Stomach (tissue), 9 donors: Measurements from ENCODE around the gene SSBP3. TPM values are rescaled to one million over a fixed set of nuclear protein-coding genes. Genes with fewer than 3 reads are reported as not detected.

Experiments
- DNase-seq, 2 donors: peaks; one replicate each; pipeline versions ENCODE4 v3.0.0 to v3.0.0-alpha.2; 2013 to 2019
- H3K27ac ChIP-seq, 5 donors: fragments of 200-600 bp in 4 of 5; sonication (generic) in 4 of 5; one replicate each; pipeline ENCODE4 v1.5.1; 2013 to 2019; ENCODE audit warnings: mild to moderate bottlenecking in 1 of 5, moderate library complexity in 1 of 5
- H3K27me3 ChIP-seq, 3 donors: fragments of 200-600 bp; sonication (generic); one replicate each; pipeline ENCODE4 v1.5.1; 2017 to 2019; ENCODE audit warnings: mixed run types in 1 of 3
- H3K36me3 ChIP-seq, 4 donors: fragments of 200-600 bp; sonication (generic); 1 replicate in 3 of 4; 2 replicates in 1 of 4; pipeline ENCODE4 v1.5.1; 2016 to 2019
- H3K4me1 ChIP-seq, 4 donors: fragments of 200-600 bp; sonication (generic); one replicate each; pipeline ENCODE4 v1.5.1; 2016 to 2019
- H3K4me3 ChIP-seq, 4 donors: fragments of 200-600 bp; sonication (generic) in 3 of 4; one replicate each; pipeline ENCODE4 v1.5.1; 2016 to 2019; ENCODE audit warnings: mild to moderate bottlenecking in 1 of 4
- H3K9me3 ChIP-seq, 4 donors: fragments of 200-600 bp; sonication (generic); one replicate each; pipeline ENCODE4 v1.5.1; 2016 to 2019
- EP300 ChIP-seq: sonication (generic); formaldehyde crosslinking; IDR thresholded peaks from one replicate; pipeline ENCODE4 v1.6.1; 2017; ENCODE audit warnings: antibody characterized with exemption
- POLR2A ChIP-seq, 4 donors: fragments of 450-650 bp; IDR thresholded peaks; one replicate each; pipeline ENCODE4 v1.6.1; 2016; ENCODE audit warnings: antibody characterized with exemption in 4 of 4, control low read depth in 2 of 4, mild to moderate bottlenecking in 1 of 4, moderate library complexity in 1 of 4
- POLR2AphosphoS5 ChIP-seq, 3 donors: sonication (generic); formaldehyde crosslinking; IDR thresholded peaks; one replicate each; pipeline ENCODE4 v1.6.1; 2016; ENCODE audit warnings: antibody characterized with exemption in 3 of 3
- WGBS, 5 donors: extraction: QIAGEN DNeasy Blood & Tissue Kit in 3 of 5; methylation state at CpG; one replicate each; pipeline versions ENCODE4 v1.1.5 to v1.1.7; 2013 to 2018; 5-methylcytosine and 5-hydroxymethylcytosine counted together
- intact Hi-C: fragments of 100-400 bp; cut with DNase I; formaldehyde crosslinking; loops from one replicate; pipeline ENCODE4 v1.15.1; 2023; ENCODE audit warnings: low total_unique reads
- polyA plus RNA-seq, 3 donors: library from polyadenylated mRNA; stranded (reverse); fragments of 200-250 nt; gene quantifications; one replicate each; pipeline ENCODE4 v1.2.3, GENCODE V29; 2013
- total RNA-seq, 5 donors: library from RNA; depleted of rRNA; stranded (reverse); fragments of >200 nt; gene quantifications; one replicate each; pipeline versions ENCODE4 v1.1.0 to v1.2.3, GENCODE V29; 2014 to 2016
- TF ChIP-seq, protein P1 (sequence below), 7 experiments: fragments of 450-650 bp in 4 of 7; fragments of 200-600 bp in 3 of 7; sonication (generic) in 3 of 7; IDR thresholded peaks; one replicate each; pipeline ENCODE4 v1.5.1; 2016 to 2019; ENCODE audit warnings: antibody characterized with exemption in 7 of 7, control low read depth in 2 of 7, mild to moderate bottlenecking in 1 of 7
- donor health status: healthy with polysubstance abuse.
- donor health status: Bipolar disorder and iron deficiency.
- donor health status: healthy.

SSBP3 gene
- total and polyA plus RNA-seq, 8 donors, result 4.3 to 100 (median 38.1) TPM

DNA sequence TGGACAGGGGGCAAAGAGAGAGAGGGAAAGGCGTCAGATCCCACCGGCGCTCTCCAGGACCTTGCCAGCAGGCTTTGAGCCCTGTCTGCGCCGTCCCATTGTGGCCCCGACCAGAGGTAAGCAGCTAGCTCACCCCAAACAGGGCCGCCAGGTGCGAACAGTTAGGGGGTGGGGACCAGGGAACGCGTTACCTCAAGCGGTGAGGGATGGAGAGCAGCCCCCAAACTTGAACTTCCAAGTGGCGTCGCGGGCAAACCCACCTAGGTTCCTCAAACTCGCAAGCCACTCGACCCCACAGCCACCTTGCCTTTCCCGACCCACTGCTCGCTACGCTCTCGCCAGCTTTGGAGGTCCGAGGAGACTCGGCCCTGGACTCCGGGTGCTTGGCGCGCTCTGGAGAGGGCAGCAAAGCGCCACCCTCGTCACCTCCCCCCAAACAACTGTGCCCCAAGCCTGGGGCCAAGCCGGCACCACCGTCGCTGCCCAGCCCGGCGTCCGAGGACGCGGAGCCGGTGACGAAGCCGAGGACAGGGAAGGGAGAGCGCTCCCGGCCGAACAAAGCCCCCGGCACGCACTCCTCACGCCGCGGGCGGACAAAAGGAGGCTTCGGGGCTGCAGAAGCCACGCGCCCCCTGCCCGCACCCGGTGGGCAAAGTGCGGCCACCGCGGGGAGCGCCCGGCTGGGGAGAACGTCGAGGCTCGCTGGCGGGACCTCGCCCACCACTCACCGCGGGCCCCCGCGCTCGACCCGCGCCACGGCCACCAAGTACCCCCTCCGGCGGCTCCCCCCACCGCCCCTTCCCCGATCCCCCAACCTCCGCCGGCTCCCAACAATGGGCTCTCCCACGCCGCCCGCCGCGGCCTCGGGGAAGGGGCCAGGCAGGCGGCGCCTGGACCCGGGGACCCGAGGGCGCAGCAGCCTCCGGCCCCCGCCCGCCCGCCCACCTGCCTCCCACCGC is 976 bp downstream of the SSBP3 start:
- 0 to 7% (median 2%) methylated on average over 40 to 91 of the region's 92 CpGs for WGBS, 5 donors
- Histone ChIP-seq H3K36me3 (peaks cover 6 to 23% (median 17%) of the 10 kb centered on the region in 4 donors), H3K4me1 (peaks cover 55 to 86% (median 79%) of the 10 kb centered on the region in 4 donors), H3K4me3 (peak overlapping the region; percentile 87 to 97 (median 94)), H3K27me3 (no peaks in the 10 kb centered on the region), H3K27ac (peak overlapping the region; percentile 45 to 96 (median 88)), H3K9me3 (no peaks in the 10 kb centered on the region)
- intact Hi-C loops, result loop anchor here (10.0 kb wide), 2 partner anchors 140 to 190 kb away; no protein-coding TSS in a partner anchor
- TF ChIP-seq POLR2AphosphoS5 (IDR thresholded peaks at IDR 0.05) (peak in 1 of 3 donors; percentile 9), EP300 (no peak)
- TF ChIP-seq, protein P1, sequence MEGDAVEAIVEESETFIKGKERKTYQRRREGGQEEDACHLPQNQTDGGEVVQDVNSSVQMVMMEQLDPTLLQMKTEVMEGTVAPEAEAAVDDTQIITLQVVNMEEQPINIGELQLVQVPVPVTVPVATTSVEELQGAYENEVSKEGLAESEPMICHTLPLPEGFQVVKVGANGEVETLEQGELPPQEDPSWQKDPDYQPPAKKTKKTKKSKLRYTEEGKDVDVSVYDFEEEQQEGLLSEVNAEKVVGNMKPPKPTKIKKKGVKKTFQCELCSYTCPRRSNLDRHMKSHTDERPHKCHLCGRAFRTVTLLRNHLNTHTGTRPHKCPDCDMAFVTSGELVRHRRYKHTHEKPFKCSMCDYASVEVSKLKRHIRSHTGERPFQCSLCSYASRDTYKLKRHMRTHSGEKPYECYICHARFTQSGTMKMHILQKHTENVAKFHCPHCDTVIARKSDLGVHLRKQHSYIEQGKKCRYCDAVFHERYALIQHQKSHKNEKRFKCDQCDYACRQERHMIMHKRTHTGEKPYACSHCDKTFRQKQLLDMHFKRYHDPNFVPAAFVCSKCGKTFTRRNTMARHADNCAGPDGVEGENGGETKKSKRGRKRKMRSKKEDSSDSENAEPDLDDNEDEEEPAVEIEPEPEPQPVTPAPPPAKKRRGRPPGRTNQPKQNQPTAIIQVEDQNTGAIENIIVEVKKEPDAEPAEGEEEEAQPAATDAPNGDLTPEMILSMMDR (IDR thresholded peaks at IDR 0.05), result peak in 1 of 7 experiments; percentile 8
- peak; percentile 48 to 69 for DNase-seq

DNA sequence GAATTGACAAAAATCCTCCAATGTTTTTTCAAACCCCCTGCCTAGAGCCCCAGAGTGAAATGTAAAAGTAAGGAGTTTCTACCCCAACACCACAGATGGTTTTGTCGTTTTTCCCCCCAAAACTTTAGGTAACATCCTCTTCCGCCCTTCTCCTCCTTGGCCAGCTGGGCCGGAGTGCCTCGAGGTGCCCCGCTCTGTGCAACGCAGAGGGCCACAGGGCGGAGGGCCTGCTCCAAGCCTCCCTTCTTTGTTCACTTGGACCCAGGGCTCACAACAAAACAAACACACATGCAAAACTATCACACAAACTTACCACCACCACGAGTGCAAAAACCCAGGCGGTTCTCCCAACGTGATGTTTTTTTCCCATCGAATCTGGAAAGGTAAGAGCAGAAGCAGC is 1.9 kb downstream of the SSBP3 start:
- Histone ChIP-seq H3K27me3 (no peaks in the 10 kb centered on the region), H3K9me3 (no peaks in the 10 kb centered on the region), H3K4me1 (peaks cover 54 to 85% (median 79%) of the 10 kb centered on the region in 4 donors), H3K4me3 (peak overlapping the region; percentile 87 to 97 (median 94)), H3K27ac (peak overlapping the region; percentile 45 to 96 (median 88)), H3K36me3 (peaks cover 15 to 33% (median 26%) of the 10 kb centered on the region in 4 donors)
- TF ChIP-seq, protein P1 (IDR thresholded peaks at IDR 0.05), result no peak
- no peak for TF ChIP-seq POLR2A (IDR thresholded peaks at IDR 0.05)
- TF ChIP-seq EP300, result no peak
- no peak for TF ChIP-seq POLR2AphosphoS5 (IDR thresholded peaks at IDR 0.05)
- 21 to 42% (median 27%) methylated on average over 11 of the region's 11 CpGs for WGBS, 5 donors
- intact Hi-C loops, result loop anchor here (10.0 kb wide), 2 partner anchors 139 to 189 kb away; no protein-coding TSS in a partner anchor
- DNase-seq, result no peak

DNA sequence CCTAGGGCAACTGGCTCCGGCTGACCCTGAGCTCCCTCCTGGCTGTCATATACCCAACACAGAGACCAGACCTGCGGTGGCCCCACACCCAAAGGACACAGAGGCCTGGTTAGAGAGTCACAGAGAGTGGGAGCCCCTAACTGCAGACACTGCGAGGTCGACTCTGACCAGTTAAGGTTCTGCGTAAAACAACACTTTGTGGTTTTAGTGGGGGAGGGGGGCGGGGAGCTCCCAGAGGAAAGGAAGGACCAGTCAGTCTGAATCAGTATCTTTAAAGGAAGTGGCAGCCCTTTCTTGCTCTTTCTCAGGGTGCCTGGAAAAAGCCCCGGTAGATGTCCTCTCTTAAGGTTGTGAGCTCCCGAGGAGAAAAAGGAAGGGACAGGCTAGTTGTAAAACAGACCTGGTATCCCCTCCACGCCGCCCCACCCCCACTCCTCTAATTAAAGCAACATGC is 2.4 kb downstream of the SSBP3 start:
- DNase-seq, result peak in 1 of 2 donors; percentile 42
- H3K27me3 ChIP-seq, result no peaks in the 10 kb centered on the region
- intact Hi-C loops, result loop anchor here (10.0 kb wide), 2 partner anchors 139 to 189 kb away; no protein-coding TSS in a partner anchor
- TF ChIP-seq EP300 (no peak), POLR2A (IDR thresholded peaks at IDR 0.05) (no peak), POLR2AphosphoS5 (IDR thresholded peaks at IDR 0.05) (no peak)
- TF ChIP-seq, protein P1 (IDR thresholded peaks at IDR 0.05), result no peak
- H3K9me3 ChIP-seq, result no peaks in the 10 kb centered on the region
- peaks cover 50 to 85% (median 80%) of the 10 kb centered on the region in 4 donors for H3K4me1 ChIP-seq
- peak overlapping the region; percentile 87 to 97 (median 94) for H3K4me3 ChIP-seq
- peak overlapping the region; percentile 45 to 96 (median 88) for H3K27ac ChIP-seq
- peaks cover 19 to 37% (median 30%) of the 10 kb centered on the region in 4 donors for H3K36me3 ChIP-seq
- 8 to 22% (median 10%) methylated on average over 10 of the region's 10 CpGs for WGBS, 5 donors

DNA sequence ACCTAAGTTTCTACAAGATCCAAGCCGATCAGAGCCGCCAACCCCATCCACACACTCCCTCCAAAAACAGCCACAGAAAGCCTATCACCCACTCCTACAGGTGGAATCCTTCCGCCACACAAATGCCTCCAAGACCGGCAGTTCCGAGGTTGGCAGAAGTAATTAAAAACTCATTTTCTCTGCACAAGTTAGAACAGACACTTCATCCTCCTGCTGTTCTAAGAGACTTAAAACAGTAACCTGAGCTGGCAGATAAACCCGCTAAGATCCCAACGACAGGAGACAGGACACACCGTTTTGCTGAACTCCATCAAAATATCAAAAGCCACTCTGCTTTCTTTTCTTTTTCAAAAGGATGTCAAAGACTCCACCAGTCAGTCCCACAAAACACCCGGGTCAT is 2.8 kb downstream of the SSBP3 start:
- Histone ChIP-seq H3K4me3 (peak overlapping the region; percentile 87 to 97 (median 94)), H3K27me3 (no peaks in the 10 kb centered on the region), H3K4me1 (peaks cover 48 to 85% (median 79%) of the 10 kb centered on the region in 4 donors), H3K9me3 (no peaks in the 10 kb centered on the region), H3K27ac (peak overlapping the region; percentile 45 to 96 (median 88)), H3K36me3 (peaks cover 24 to 41% (median 35%) of the 10 kb centered on the region in 4 donors)
- DNase-seq, result no peak
- 21 to 38% (median 33%) methylated on average over 9 of the region's 9 CpGs for WGBS, 5 donors
- TF ChIP-seq EP300 (no peak), POLR2AphosphoS5 (IDR thresholded peaks at IDR 0.05) (no peak), POLR2A (IDR thresholded peaks at IDR 0.05) (no peak)
- TF ChIP-seq, protein P1 (IDR thresholded peaks at IDR 0.05), result no peak
- intact Hi-C loops, result loop anchor here (10.0 kb wide), 2 partner anchors 139 to 189 kb away; no protein-coding TSS in a partner anchor
